Measurements from ENCODE around the gene CCNB2. TPM values are rescaled to one million over a fixed set of nuclear protein-coding genes. Genes with fewer than 3 reads are reported as not detected.

The CCNB2 gene
- polyA plus RNA-seq, 1 of the 3 experiments (the other 2 are of a cell fraction), result 46.6 TPM

DNA sequence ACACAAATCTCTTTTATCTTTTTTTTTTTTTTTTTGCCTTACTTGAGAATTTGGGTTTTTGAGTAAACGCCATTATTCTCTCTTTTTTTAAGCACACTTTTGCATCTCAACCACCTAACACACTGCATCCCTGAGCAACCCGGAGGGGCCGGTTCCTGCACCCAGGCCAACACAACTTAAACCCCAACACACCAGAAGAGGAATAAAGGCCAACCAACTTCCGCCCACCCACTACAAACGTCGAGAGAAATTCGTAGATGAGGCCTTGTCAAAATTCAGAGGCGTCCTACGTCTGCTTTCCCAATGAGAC, 389 bp upstream of the CCNB2 start:
- TF ChIP-seq TAF1 (IDR thresholded peaks at IDR 0.05; ENCODE audit: borderline replicate concordance, low read depth, low read length) (peak; percentile 40; the same call in 1 of the 2 replicates), FOXJ3 (CRISPR knock-in tag; IDR thresholded peaks at IDR 0.05) (no peak), ELF1 (IDR thresholded peaks at IDR 0.05) (0 out of 2 replicates have a peak, but pooled peaks have one; percentile 7), SMC3 (IDR thresholded peaks at IDR 0.05; ENCODE audit: low read depth, low read length) (no peak)
- WGBS (ENCODE audit: low lambda C conversion rate), result 5% methylated on average over 9 of the region's 9 CpGs
- peak overlapping the region; percentile 81 to 89 for H3K4me3 ChIP-seq (ENCODE audit: low read depth in 2 of 2, low read length in 1 of 2)

GRCh38 chr15:59105854-59106253, 908 bp downstream of the CCNB2 start:
- Histone ChIP-seq H3F3A (replicated peaks; ENCODE audit: insufficient read depth) (peaks cover 19% of the 10 kb centered on the region), H3K4me1 (ENCODE audit: control insufficient read depth in 1 of 2, insufficient read depth in 2 of 2, low read depth in 1 of 2, low read length in 1 of 2) (peaks cover 0 to 7% of the 10 kb centered on the region in 2 experiments; a peak in 2 of 4 replicates), H3K9me3 (no peaks in the 10 kb centered on the region), H3K9ac (peak overlapping the region; percentile 87), H3K79me2 (ENCODE audit: insufficient read depth) (peaks cover 43% of the 10 kb centered on the region), H3K27me3 (ENCODE audit: insufficient read depth) (no peaks in the 10 kb centered on the region), H3K4me2 (peak overlapping the region; percentile 96), H3K9me2 (no peaks in the 10 kb centered on the region), H2AFZ (ENCODE audit: low read depth) (peak overlapping the region; percentile 96), H4K20me1 (ENCODE audit: insufficient read depth) (no peaks in the 10 kb centered on the region), H3K4me3 (ENCODE audit: low read depth in 2 of 2, low read length in 1 of 2) (peak overlapping the region; percentile 81 to 89), H3K27ac (ENCODE audit: low read depth in 2 of 2, low read length in 1 of 2) (peak overlapping the region; percentile 34 to 75; a peak in 3 of 4 replicates), H3K36me3 (replicated peaks in 1 of 2; ENCODE audit: control insufficient read depth in 1 of 2, insufficient read depth in 2 of 2, low read length in 1 of 2) (peaks cover 18 to 32% of the 10 kb centered on the region in 2 experiments)
- POLR2A ChIA-PET, result no interaction called here
- CTCF ChIA-PET, result interaction anchor here (2.3 kb wide), 1 partner anchor 126 kb away, joined by 12 read pairs; no protein-coding TSS in a partner anchor
- no peak for TF ChIP-seq TAF1 (IDR thresholded peaks at IDR 0.05; ENCODE audit: borderline replicate concordance, low read depth, low read length)
- TF ChIP-seq YY1 (IDR thresholded peaks at IDR 0.05; ENCODE audit: low read depth), result 0 out of 2 replicates have a peak, but pooled peaks have one; percentile 3
- TF ChIP-seq CTCF (IDR thresholded peaks at IDR 0.05), result peak; percentile 27; the same call in 1 of the 2 replicates
- 0 out of 2 replicates have a peak, but pooled peaks have one; percentile 15 for TF ChIP-seq RAD21 (IDR thresholded peaks at IDR 0.05; ENCODE audit: low read length)
- WGBS (ENCODE audit: low lambda C conversion rate), result 16% methylated on average over 2 of the region's 2 CpGs
- DNase-seq, result peak; percentile 25

More for the DNA sequence above, 389 bp upstream of the CCNB2 start:
- Histone ChIP-seq H3K36me3 (replicated peaks in 1 of 2; ENCODE audit: control insufficient read depth in 1 of 2, insufficient read depth in 2 of 2, low read length in 1 of 2) (peaks cover 14 to 38% of the 10 kb centered on the region in 2 experiments), H2AFZ (ENCODE audit: low read depth) (peak overlapping the region; percentile 98), H4K20me1 (ENCODE audit: insufficient read depth) (no peaks in the 10 kb centered on the region), H3F3A (replicated peaks; ENCODE audit: insufficient read depth) (peaks cover 19% of the 10 kb centered on the region), H3K9me3 (no peaks in the 10 kb centered on the region), H3K27ac (ENCODE audit: low read depth in 2 of 2, low read length in 1 of 2) (peak overlapping the region; percentile 34 to 75), H3K9ac (peak overlapping the region; percentile 87), H3K4me2 (peak overlapping the region; percentile 96), H3K4me1 (ENCODE audit: control insufficient read depth in 1 of 2, insufficient read depth in 2 of 2, low read depth in 1 of 2, low read length in 1 of 2) (peaks cover 0 to 7% of the 10 kb centered on the region in 2 experiments; a peak in 2 of 4 replicates), H3K9me2 (no peaks in the 10 kb centered on the region), H3K27me3 (ENCODE audit: insufficient read depth) (no peaks in the 10 kb centered on the region), H3K79me2 (ENCODE audit: insufficient read depth) (peaks cover 33% of the 10 kb centered on the region)
- ChIA-PET POLR2A (no interaction called here), CTCF (no interaction called here)
- DNase-seq, result no peak

- H3K27me3 ChIP-seq (ENCODE audit: insufficient read depth), result no peaks in the 10 kb centered on the region
- POLR2A ChIA-PET, result no interaction called here
- no peak overlapping the region for H3K4me2 ChIP-seq
- no peak overlapping the region for H3K27ac ChIP-seq (ENCODE audit: low read depth in 2 of 2, low read length in 1 of 2)
- no peaks in the 10 kb centered on the region for H3K9me3 ChIP-seq
- H4K20me1 ChIP-seq (ENCODE audit: insufficient read depth), result 0 out of 2 replicates have a peak, but pooled peaks cover 3% of the 10 kb centered on the region
- no peak overlapping the region for H3K4me3 ChIP-seq (ENCODE audit: low read depth in 2 of 2, low read length in 1 of 2)
- no peaks in the 10 kb centered on the region for H3K9me2 ChIP-seq
- TF ChIP-seq TCF12 (IDR thresholded peaks at IDR 0.05), result no peak
- TF ChIP-seq RAD21 (IDR thresholded peaks at IDR 0.05; ENCODE audit: low read length), result no peak
- TF ChIP-seq EZH2phosphoT487 (IDR thresholded peaks at IDR 0.05; ENCODE audit: borderline replicate concordance, low read depth), result no peak
- no peak for TF ChIP-seq FOXJ3 (CRISPR knock-in tag; IDR thresholded peaks at IDR 0.05)
- no peak for TF ChIP-seq IRF3 (IDR thresholded peaks at IDR 0.05; ENCODE audit: low read depth, low read length)
- no peak for TF ChIP-seq YY1 (IDR thresholded peaks at IDR 0.05; ENCODE audit: low read depth)
- 85% methylated on average over 4 of the region's 4 CpGs for WGBS (ENCODE audit: low lambda C conversion rate)
- H3K4me1 ChIP-seq (ENCODE audit: control insufficient read depth in 1 of 2, insufficient read depth in 2 of 2, low read depth in 1 of 2, low read length in 1 of 2), result peaks cover 0 to 3% of the 10 kb centered on the region in 2 experiments; a peak in 1 of 4 replicates
- no peak for DNase-seq
- peaks cover 49% of the 10 kb centered on the region for H3K79me2 ChIP-seq (ENCODE audit: insufficient read depth)
- CTCF ChIA-PET, result no interaction called here
- H2AFZ ChIP-seq (ENCODE audit: low read depth), result no peak overlapping the region
- no peaks in the 10 kb centered on the region for H3F3A ChIP-seq (replicated peaks; ENCODE audit: insufficient read depth)
- peaks cover 33 to 58% of the 10 kb centered on the region in 2 experiments for H3K36me3 ChIP-seq (replicated peaks in 1 of 2; ENCODE audit: control insufficient read depth in 1 of 2, insufficient read depth in 2 of 2, low read length in 1 of 2)
- H3K9ac ChIP-seq, result no peak overlapping the region
Measured at GRCh38 chr15:59111251-59111650, 6.3 kb downstream of the CCNB2 start.
